LNCaP clone FGC (cell line): Measurements from ENCODE around the gene SORCS2.

ENCODE experiments used
- DNase-seq: peaks from one replicate; pipeline ENCODE4 v3.0.0-alpha.2; 2011; ENCODE audit warnings: low read depth
- H3K4me3 ChIP-seq: 2 replicates; pipeline ENCODE4 v1.5.1; 2011; ENCODE audit warnings: mild to moderate bottlenecking, low read depth, low read length, control low read depth
- TF ChIP-seq, protein P1 (sequence below): IDR thresholded peaks from 2 replicates; pipeline ENCODE4 v1.5.1; 2012; ENCODE audit warnings: mild to moderate bottlenecking; ENCODE audit not compliant: control insufficient read depth, insufficient read depth; ENCODE audit errors: extremely low read depth

Gene SORCS2

DNA sequence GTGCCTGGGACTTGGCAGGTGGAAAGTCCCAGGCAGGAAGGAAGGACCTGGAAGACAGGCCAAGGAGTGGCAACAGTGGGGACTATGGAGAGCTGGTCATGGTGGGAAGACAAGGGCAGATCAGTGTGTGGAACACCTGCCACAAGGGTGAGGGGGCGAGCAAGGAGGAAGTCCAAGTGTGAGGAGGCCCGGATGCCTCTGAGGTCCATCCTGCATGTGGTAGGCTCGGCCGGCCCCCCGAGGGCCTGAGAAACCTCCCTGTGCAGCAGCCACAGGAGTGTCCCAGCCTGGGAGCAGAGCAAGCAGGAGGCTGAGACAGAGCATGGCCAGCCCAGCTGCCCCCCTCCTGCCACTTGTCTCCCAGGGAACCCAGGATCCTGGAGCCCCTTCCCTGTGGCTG lies 282.9 kb downstream of the SORCS2 start:
- TF ChIP-seq, protein P1, sequence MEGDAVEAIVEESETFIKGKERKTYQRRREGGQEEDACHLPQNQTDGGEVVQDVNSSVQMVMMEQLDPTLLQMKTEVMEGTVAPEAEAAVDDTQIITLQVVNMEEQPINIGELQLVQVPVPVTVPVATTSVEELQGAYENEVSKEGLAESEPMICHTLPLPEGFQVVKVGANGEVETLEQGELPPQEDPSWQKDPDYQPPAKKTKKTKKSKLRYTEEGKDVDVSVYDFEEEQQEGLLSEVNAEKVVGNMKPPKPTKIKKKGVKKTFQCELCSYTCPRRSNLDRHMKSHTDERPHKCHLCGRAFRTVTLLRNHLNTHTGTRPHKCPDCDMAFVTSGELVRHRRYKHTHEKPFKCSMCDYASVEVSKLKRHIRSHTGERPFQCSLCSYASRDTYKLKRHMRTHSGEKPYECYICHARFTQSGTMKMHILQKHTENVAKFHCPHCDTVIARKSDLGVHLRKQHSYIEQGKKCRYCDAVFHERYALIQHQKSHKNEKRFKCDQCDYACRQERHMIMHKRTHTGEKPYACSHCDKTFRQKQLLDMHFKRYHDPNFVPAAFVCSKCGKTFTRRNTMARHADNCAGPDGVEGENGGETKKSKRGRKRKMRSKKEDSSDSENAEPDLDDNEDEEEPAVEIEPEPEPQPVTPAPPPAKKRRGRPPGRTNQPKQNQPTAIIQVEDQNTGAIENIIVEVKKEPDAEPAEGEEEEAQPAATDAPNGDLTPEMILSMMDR: no peak
- DNase-seq: no peak
- H3K4me3 ChIP-seq: no peak overlapping the region

DNA sequence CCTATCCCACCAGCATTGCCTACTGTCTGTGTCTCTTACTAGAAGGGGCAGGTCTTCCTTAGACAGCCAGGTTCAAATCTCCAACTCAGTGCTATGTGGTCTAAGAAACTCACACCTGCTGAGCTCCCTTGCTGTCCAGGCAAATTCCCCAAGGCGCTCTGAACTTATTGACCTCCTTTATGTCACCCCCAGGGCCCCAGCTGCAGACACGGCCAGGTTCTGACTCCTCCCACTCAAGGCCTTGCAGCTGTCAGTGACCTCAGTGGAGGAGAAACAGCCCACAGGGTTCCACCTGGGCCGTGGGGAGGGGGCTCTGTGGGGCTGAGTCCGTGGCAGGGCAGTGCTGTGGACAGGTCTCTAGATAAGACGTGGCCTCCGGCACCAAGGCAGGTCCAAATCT lies 284.5 kb downstream of the SORCS2 start:
- TF ChIP-seq, protein P1: no peak
- DNase-seq: no peak

DNA sequence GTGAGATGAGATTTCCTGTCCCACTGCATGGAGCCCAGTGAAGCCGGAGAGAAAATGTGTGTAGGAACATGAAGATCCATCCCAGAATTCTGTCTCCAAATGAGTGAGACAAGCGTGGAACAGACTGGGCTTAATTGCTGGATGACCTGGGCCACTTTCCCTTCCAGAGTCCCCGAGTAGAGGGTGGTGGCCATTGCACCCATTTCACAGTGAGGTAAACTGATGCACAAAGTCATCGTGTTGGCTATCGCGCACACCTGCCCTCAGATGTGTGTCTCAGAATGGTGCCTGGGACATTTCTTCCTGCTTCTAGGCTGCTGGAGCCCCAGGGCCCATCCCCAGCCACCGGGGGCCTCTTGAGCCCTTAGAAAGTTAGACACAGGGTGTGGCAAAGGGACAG lies 285.4 kb downstream of the SORCS2 start:
- TF ChIP-seq, protein P1: no peak
- DNase-seq: no peak
- H3K4me3 ChIP-seq: no peak overlapping the region

More for the DNA sequence above, 284.5 kb downstream of the SORCS2 start:
- H3K4me3 ChIP-seq: no peak overlapping the region

DNA sequence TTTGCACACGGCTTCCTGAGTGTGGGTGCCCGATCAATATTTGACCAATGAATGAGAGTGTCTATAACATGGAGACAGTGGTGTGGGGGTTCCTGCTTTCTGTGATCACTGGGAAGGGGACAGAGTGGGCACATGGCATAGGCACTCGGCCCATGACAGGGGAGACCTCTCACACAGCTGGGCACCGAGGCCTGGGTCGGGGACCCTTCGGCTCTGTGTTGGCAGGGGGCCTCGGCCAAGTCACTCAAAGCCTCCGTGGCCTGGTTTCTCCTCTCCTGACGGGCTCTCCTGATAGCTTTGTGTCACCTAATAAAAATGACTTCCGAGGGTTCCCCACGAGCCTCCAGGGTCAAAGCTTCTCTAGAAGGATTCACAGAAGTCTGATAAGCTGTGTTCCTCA lies 286.3 kb downstream of the SORCS2 start:
- TF ChIP-seq, protein P1: no peak
- H3K4me3 ChIP-seq: no peak overlapping the region
- DNase-seq: no peak

DNA sequence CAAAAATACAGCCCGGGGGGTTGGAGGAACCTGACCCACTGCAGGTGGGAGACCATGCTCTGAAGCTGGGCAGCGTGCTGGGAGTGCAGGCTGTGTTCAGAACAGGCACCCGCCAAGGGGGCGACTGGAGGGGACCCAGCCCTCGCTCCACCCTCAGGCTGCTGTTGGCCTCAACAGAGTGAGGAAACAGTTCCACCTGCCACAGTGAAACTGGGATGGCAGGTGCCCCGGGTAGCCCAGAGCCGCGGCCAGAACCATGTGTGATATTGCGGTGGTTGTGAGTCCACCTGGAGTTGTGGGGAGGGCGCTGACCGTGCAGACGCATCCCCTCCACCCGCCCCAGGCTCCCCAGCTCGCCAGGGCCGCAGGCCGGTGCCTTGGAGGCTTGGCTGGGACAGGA lies 288.1 kb downstream of the SORCS2 start:
- no peak overlapping the region for H3K4me3 ChIP-seq
- TF ChIP-seq, protein P1: no peak
- no peak for DNase-seq

DNA sequence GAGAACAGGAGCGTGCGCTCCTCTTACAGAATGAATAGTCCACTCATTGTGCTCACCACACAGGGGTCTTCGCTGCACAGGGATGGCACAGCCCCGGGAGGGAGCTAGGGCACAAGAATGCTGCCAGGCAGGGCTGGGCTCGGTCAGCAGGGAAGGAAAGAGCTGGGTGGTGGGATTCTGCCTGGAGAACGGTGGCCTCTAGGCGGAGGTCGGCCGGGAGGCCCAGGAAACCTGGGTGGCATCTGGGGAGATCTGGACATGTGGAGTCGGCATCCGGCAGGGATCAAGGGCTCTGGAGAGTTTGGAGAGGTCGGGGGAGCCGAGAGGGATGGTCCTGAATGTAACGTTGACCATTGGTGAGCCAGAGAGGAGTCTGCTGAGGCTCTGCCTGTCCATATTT lies 288.9 kb downstream of the SORCS2 start:
- TF ChIP-seq, protein P1: no peak
- H3K4me3 ChIP-seq: no peak overlapping the region
- DNase-seq: no peak

DNA sequence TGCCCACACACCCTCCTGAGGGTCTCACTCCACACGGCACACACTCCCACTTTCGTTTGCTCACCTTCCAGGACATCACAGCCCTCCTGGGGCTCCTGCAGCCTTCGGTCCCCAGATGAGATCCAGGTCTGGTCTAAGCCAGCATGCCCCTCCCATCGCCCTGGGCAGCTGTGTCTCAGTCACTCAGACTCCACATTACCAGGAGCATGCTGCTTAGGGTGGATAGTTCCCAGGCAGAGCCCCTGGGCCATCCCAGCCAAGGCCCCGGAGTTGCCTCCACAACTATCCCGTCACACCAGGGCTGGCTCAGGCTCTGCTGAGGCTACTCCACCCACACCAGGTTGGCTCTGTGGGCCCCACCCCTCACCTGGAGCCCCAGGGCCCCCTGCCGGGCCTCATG lies 292.8 kb downstream of the SORCS2 start:
- TF ChIP-seq, protein P1: no peak
- no peak for DNase-seq
- H3K4me3 ChIP-seq: no peak overlapping the region
